Activated T-cell treated with anti-CD3 and anti-CD28 coated beads for 4 hours (primary cell): ENCODE data around the gene NAT10.

Source experiments
- DNase-seq: peaks from one replicate; pipeline ENCODE4 v3.0.0-alpha.2; 2020

The NAT10 gene

GRCh38 chr11:34191578-34191977, 86.1 kb downstream of the NAT10 start:
- no peak for DNase-seq

GRCh38 chr11:34192481-34193401, 87.3 kb downstream of the NAT10 start:
- no peak for DNase-seq

- DNase-seq: no peak
Measured at GRCh38 chr11:34194576-34195335, 89.3 kb downstream of the NAT10 start.
